Astrocyte (in vitro differentiated cells and primary cell): ENCODE measurements around the gene PHF21B.

Experiments used
- CTCF ChIP-seq: IDR thresholded peaks from 2 replicates; pipeline ENCODE4 v1.5.1; 2011; ENCODE audit warnings: low read depth, mild to moderate bottlenecking, inconsistent platforms, low read length, moderate library complexity; ENCODE audit not compliant: insufficient read depth
- EZH2 ChIP-seq: IDR thresholded peaks from 2 replicates; pipeline ENCODE4 v1.6.1; 2012; ENCODE audit warnings: mild to moderate bottlenecking, low read length, inconsistent platforms; ENCODE audit not compliant: insufficient read depth

DNA sequence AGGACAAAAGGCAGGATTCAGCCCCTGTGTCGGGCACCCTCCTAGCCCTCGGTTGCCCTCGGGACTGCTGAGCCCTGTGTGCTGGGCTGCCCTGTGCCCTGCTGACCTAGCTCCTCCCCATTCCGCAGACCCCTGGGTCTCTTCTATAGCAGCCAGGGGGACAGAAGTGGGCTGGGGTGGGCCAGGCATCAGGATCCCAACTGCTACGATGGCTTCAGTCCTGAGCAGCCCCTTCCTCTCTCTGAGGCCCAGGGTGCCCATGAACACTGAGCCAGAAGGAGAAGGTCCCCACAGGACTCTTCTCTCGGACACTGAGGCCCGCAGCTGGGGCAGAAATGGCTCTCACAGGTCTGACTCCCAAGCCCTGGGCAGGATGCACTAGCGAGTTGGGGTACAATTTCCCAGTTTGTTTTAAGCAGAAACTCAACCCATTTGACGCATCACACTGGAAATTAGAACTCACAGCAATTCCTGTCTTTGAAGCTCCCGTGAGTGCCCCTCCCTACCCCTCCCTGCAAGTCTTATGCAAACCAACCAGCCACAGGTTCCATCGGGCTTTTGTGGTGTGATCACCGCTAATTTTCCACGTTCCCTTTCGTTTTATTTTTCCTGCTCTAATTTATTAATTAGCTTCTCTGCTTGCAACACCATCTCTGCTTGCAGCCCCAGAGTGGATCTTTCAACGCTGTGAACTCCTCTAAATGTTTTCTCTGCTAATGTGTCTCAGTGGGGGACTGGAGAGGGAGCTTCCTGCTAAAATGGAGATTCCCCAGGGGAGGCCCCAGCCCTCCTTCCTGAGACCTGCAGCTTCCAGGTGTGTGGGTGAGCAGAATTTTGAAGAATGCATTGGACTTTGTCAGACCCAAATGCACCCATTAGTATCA lies 56.7 kb downstream of the PHF21B start:
- TF ChIP-seq CTCF, result no peak
- TF ChIP-seq EZH2, result no peak
